K562 (cell line): ENCODE data around the gene MMEL1. TPM values are rescaled to one million over a fixed set of nuclear protein-coding genes. Genes with fewer than 3 reads are reported as not detected.

ENCODE experiments used
- AFF4 ChIP-seq: sonication (generic); formaldehyde crosslinking; IDR thresholded peaks from 2 replicates; pipeline ENCODE4 v1.8.0; 2023; ENCODE audit warnings: mild to moderate bottlenecking, missing genetic modification reagents
- CBX3 ChIP-seq, 2 experiments: IDR thresholded peaks; 1 replicate in 1 of 2; 2 replicates in 1 of 2; pipeline ENCODE4 v1.6.1; 2012; ENCODE audit warnings: inconsistent platforms in 2 of 2, low read length in 2 of 2, borderline replicate concordance in 1 of 2, control low read depth in 1 of 2
- DEAF1 ChIP-seq: fragments of 450-650 bp; formaldehyde crosslinking; IDR thresholded peaks from 2 replicates; pipeline ENCODE4 v1.4.0; 2020; ENCODE audit warnings: mild to moderate bottlenecking, moderate library complexity
- E4F1 ChIP-seq: fragments of 250-450 bp; sonication (Bioruptor Pico); IDR thresholded peaks from 2 replicates; pipeline ENCODE4 v1.5.0; 2021; ENCODE audit warnings: mild to moderate bottlenecking, borderline replicate concordance
- EGR1 ChIP-seq: fragments of 450-650 bp; conservative IDR thresholded peaks from 2 replicates; pipeline ENCODE4 v1.6.1; 2017; ENCODE audit warnings: mild to moderate bottlenecking
- GTF2E2 ChIP-seq: fragments of 200-800 bp; sonication (Bioruptor generic); IDR thresholded peaks from 2 replicates; pipeline ENCODE4 v1.6.1; 2016; ENCODE audit warnings: missing genetic modification characterization, missing compliant biosample characterization
- KAT7 ChIP-seq: sonication (generic); formaldehyde crosslinking; IDR thresholded peaks from 2 replicates; pipeline ENCODE4 v1.8.0; 2022; ENCODE audit warnings: missing genetic modification reagents, mild to moderate bottlenecking, borderline replicate concordance
- MCM2 ChIP-seq: fragments of 450-650 bp; IDR thresholded peaks from 2 replicates; pipeline ENCODE4 v1.6.1; 2017; ENCODE audit warnings: low read depth, mild to moderate bottlenecking
- MXI1 ChIP-seq: IDR thresholded peaks from 2 replicates; pipeline ENCODE4 v1.6.1; 2011; ENCODE audit warnings: low read depth, mild to moderate bottlenecking, improper control_type of control experiment, low read length
- SIX5 ChIP-seq, 2 experiments: IDR thresholded peaks; 2 replicates each; pipeline ENCODE4 v1.6.1; 2011; ENCODE audit warnings: low read length in 2 of 2, borderline replicate concordance in 1 of 2, low read depth in 1 of 2, mild to moderate bottlenecking in 1 of 2, moderate library complexity in 1 of 2; ENCODE audit not compliant: insufficient read depth in 1 of 2
- SMARCE1 ChIP-seq: fragments of 450-650 bp; IDR thresholded peaks from 2 replicates; pipeline ENCODE4 v1.7.1; 2016; ENCODE audit warnings: mild to moderate bottlenecking
- SNAPC5 ChIP-seq: fragments of 250-450 bp; sonication (Bioruptor Pico); IDR thresholded peaks from 2 replicates; pipeline ENCODE4 v1.8.0; 2021; ENCODE audit warnings: moderate library complexity, mild to moderate bottlenecking, inconsistent platforms
- TEAD1 ChIP-seq, 2 experiments: fragments of 450-650 bp in 1 of 2; sonication (generic) in 1 of 2; formaldehyde crosslinking; IDR thresholded peaks; 2 replicates each; pipeline versions ENCODE4 v1.4.0 to v1.8.0; 2020 to 2022; ENCODE audit warnings: mild to moderate bottlenecking in 2 of 2, missing genetic modification reagents in 1 of 2
- THRA ChIP-seq: fragments of 450-650 bp; IDR thresholded peaks from 2 replicates; pipeline ENCODE4 v1.6.1; 2017; ENCODE audit warnings: mild to moderate bottlenecking, moderate library complexity
- ZNF23 ChIP-seq: fragments of 250-450 bp; sonication (Bioruptor Pico); IDR thresholded peaks from 2 replicates; pipeline ENCODE4 v1.4.0; 2020; ENCODE audit warnings: mild to moderate bottlenecking
- ZNF263 ChIP-seq: sonication (generic); formaldehyde crosslinking; IDR thresholded peaks from 2 replicates; pipeline ENCODE4 v1.8.0; 2022; ENCODE audit warnings: mild to moderate bottlenecking, missing genetic modification reagents, borderline replicate concordance
- ZNF764 ChIP-seq: fragments of 250-450 bp; sonication (Bioruptor Pico); IDR thresholded peaks from 2 replicates; pipeline ENCODE4 v1.4.0; 2020; ENCODE audit warnings: low read depth, mild to moderate bottlenecking, moderate library complexity
- polyA plus RNA-seq, 8 experiments: library from polyadenylated mRNA; depleted of rRNA in 4 of 8; stranded (reverse) in 5 of 8; unstranded in 3 of 8; fragments of >200 nt; fragmentation: Nextera tagmentation in 2 of 8; fragmentation: Illumina TruSeq in 1 of 8; extraction: Ambion mirVana in 2 of 8; extraction: Trizol in 1 of 8; gene quantifications; 2 replicates each; pipeline versions ENCODE4 v1.2.1 to v1.2.3, GENCODE V29; 2011 to 2014; ENCODE audit warnings: inconsistent platforms in 1 of 8, missing spikeins in 1 of 8
- total RNA-seq, 7 experiments: library from RNA; depleted of rRNA in 6 of 7; stranded (reverse); fragments of >200 nt in 6 of 7; fragmentation: Illumina TruSeq in 2 of 7; extraction: Trizol in 2 of 7; gene quantifications; 2 replicates each; pipeline versions ENCODE4 v1.2.1 to v1.2.3, GENCODE V29; 2011 to 2021; ENCODE audit warnings: low replicate concordance in 1 of 7

The MMEL1 gene
- total and polyA plus RNA-seq, 9 of the 15 experiments (the other 6 are each of a cell fraction or from before 2014, with no cell fraction given): not detected

GRCh38 chr1:2556678-2557481 lies 75.9 kb downstream of the MMEL1 start (continued):
- TF ChIP-seq CBX3 (IDR thresholded peaks at IDR 0.05; ENCODE audit: borderline replicate concordance in 1 of 2, low read length in 2 of 2): no peak
- TF ChIP-seq THRA: no peak
- 0 out of 2 replicates have a peak, but pooled peaks have one; percentile 40 for TF ChIP-seq KAT7 (CRISPR knock-in tag)
- TF ChIP-seq MCM2: no peak
- TF ChIP-seq EGR1: no peak
- no peak for TF ChIP-seq MXI1
- 0 out of 2 replicates have a peak, but pooled peaks have one; percentile 33 for TF ChIP-seq AFF4
- TF ChIP-seq SNAPC5 (CRISPR knock-in tag): no peak
- no peak for TF ChIP-seq ZNF23 (CRISPR knock-in tag)
- TF ChIP-seq ZNF263 (CRISPR knock-in tag): no peak
- no peak for TF ChIP-seq SMARCE1
- 0 out of 2 replicates have a peak, but pooled peaks have one; percentile 30 for TF ChIP-seq E4F1
- no peak for TF ChIP-seq ZNF764 (CRISPR knock-in tag)
- no peak for TF ChIP-seq DEAF1 (CRISPR knock-in tag)
- no peak for TF ChIP-seq TEAD1 (CRISPR knock-in tag; IDR thresholded peaks at IDR 0.05)
- no peak for TF ChIP-seq SIX5 (IDR thresholded peaks at IDR 0.05; ENCODE audit: borderline replicate concordance in 1 of 2, insufficient read depth in 1 of 2, low read depth in 1 of 2, low read length in 2 of 2)
- TF ChIP-seq GTF2E2 (tag): no peak
